Neural cell (in vitro differentiated cells): ENCODE results near the gene INPP4B. TPM values are rescaled to one million over a fixed set of nuclear protein-coding genes. Genes with fewer than 3 reads are reported as not detected.

Source experiments
- H2AFZ ChIP-seq: fragments of 200-600, 300-800 bp; sonication (generic), shearing (Covaris generic); 2 replicates; pipeline ENCODE4 v1.6.0; 2014; ENCODE audit warnings: low read depth, mild to moderate bottlenecking, antibody characterized with exemption, low read length, moderate library complexity
- H3F3A ChIP-seq: fragments of 200-600 bp; shearing (Covaris generic); 2 replicates; pipeline ENCODE4 v1.6.1; 2016; ENCODE audit warnings: mild to moderate bottlenecking, moderate library complexity, mixed read lengths, antibody characterized with exemption, low read length; ENCODE audit not compliant: insufficient read depth, poor library complexity, severe bottlenecking
- H3K27ac ChIP-seq: fragments of 200-600, 300-800 bp; sonication (generic), shearing (Covaris generic); 2 replicates; pipeline ENCODE4 v1.5.1; 2014; ENCODE audit warnings: mild to moderate bottlenecking, low read length, moderate library complexity
- H3K27me3 ChIP-seq: fragments of 300-800, 200-600 bp; sonication (generic), shearing (Covaris generic); 2 replicates; pipeline ENCODE4 v1.6.0; 2014; ENCODE audit warnings: mild to moderate bottlenecking, low read depth, low read length, moderate library complexity; ENCODE audit not compliant: insufficient read depth
- H3K36me3 ChIP-seq: fragments of 300-800, 200-600 bp; sonication (generic), shearing (Covaris generic); 2 replicates; pipeline ENCODE4 v1.5.1; 2014; ENCODE audit warnings: mild to moderate bottlenecking, antibody characterized with exemption, low read length, moderate library complexity; ENCODE audit not compliant: insufficient read depth
- H3K4me2 ChIP-seq: fragments of 300-800, 200-600 bp; sonication (generic), shearing (Covaris generic); 2 replicates; pipeline ENCODE4 v1.6.0; 2014; ENCODE audit warnings: mild to moderate bottlenecking, low read length
- H3K4me3 ChIP-seq: fragments of 300-800, 200-600 bp; sonication (generic), shearing (Covaris generic); 2 replicates; pipeline ENCODE4 v1.5.1; 2014; ENCODE audit warnings: mild to moderate bottlenecking, low read length, moderate library complexity
- H3K79me2 ChIP-seq: fragments of 200-600 bp; shearing (Covaris generic); replicated peaks from 2 replicates; pipeline ENCODE4 v1.6.0; 2014; ENCODE audit warnings: mild to moderate bottlenecking, low read length, moderate library complexity; ENCODE audit not compliant: insufficient read depth
- H3K9ac ChIP-seq: fragments of 300-800, 200-600 bp; sonication (generic), shearing (Covaris generic); 2 replicates; pipeline ENCODE4 v1.6.1; 2016; ENCODE audit warnings: mild to moderate bottlenecking, low read length, mixed read lengths
- H3K9me2 ChIP-seq: fragments of 200-600 bp; shearing (Covaris generic); 2 replicates; pipeline ENCODE4 v1.6.1; 2016; ENCODE audit warnings: mild to moderate bottlenecking, low read length, mixed read lengths; ENCODE audit not compliant: insufficient read depth
- H3K9me3 ChIP-seq: fragments of 200-600, 300-800 bp; sonication (generic), shearing (Covaris generic); 2 replicates; pipeline ENCODE4 v1.6.1; 2016; ENCODE audit warnings: mild to moderate bottlenecking, mixed run types, low read length, moderate library complexity, mixed read lengths
- H4K20me1 ChIP-seq: fragments of 200-600 bp; shearing (Covaris generic); 2 replicates; pipeline ENCODE4 v1.6.1; 2016; ENCODE audit warnings: mild to moderate bottlenecking, mixed run types; ENCODE audit not compliant: insufficient read depth
- CTCF ChIP-seq: fragments of 450-650 bp; IDR thresholded peaks from 2 replicates; pipeline ENCODE4 v1.5.1; 2014; ENCODE audit warnings: antibody characterized with exemption, mild to moderate bottlenecking, moderate library complexity; ENCODE audit not compliant: poor library complexity, severe bottlenecking
- EP300 ChIP-seq: fragments of 450-650 bp; conservative IDR thresholded peaks from 2 replicates; pipeline ENCODE4 v1.6.1; 2014; ENCODE audit warnings: antibody characterized with exemption, mild to moderate bottlenecking, moderate library complexity; ENCODE audit not compliant: poor library complexity, severe bottlenecking
- EZH2 ChIP-seq: fragments of 200-600, 300-800 bp; shearing (Covaris generic), sonication (generic); IDR thresholded peaks from 2 replicates; pipeline ENCODE4 v1.6.1; 2014; ENCODE audit warnings: antibody characterized with exemption, low read length, borderline replicate concordance, mild to moderate bottlenecking; ENCODE audit not compliant: insufficient read depth, poor library complexity, severe bottlenecking
- MXI1 ChIP-seq: fragments of 450-650 bp; conservative IDR thresholded peaks from 2 replicates; pipeline ENCODE4 v1.6.1; 2014; ENCODE audit warnings: antibody characterized with exemption, mild to moderate bottlenecking; ENCODE audit not compliant: poor library complexity, severe bottlenecking
- POLR2AphosphoS5 ChIP-seq: IDR thresholded peaks from 2 replicates; pipeline ENCODE4 v1.6.1; 2012
- RAD21 ChIP-seq: fragments of 450-650 bp; conservative IDR thresholded peaks from 2 replicates; pipeline ENCODE4 v1.6.1; 2014; ENCODE audit warnings: antibody characterized with exemption, mild to moderate bottlenecking, moderate library complexity
- REST ChIP-seq: IDR thresholded peaks from 2 replicates; pipeline ENCODE4 v1.6.1; 2012; ENCODE audit warnings: borderline replicate concordance
- SMC3 ChIP-seq: fragments of 450-650 bp; conservative IDR thresholded peaks from 2 replicates; pipeline ENCODE4 v1.6.1; 2014; ENCODE audit warnings: antibody characterized with exemption, mild to moderate bottlenecking, moderate library complexity; ENCODE audit not compliant: poor library complexity
- TAF1 ChIP-seq: IDR thresholded peaks from 2 replicates; pipeline ENCODE4 v1.6.1; 2012; ENCODE audit warnings: low read depth
- polyA plus RNA-seq: library from polyadenylated mRNA; depleted of rRNA; stranded (reverse); fragments of >200 nt; gene quantifications from 2 replicates; pipeline ENCODE4 v1.2.3, GENCODE V29; 2014

INPP4B gene
- polyA plus RNA-seq, 1 donor from 2014 or later: 0.30 TPM

GRCh38 chr4:142142366-142143054, 703.6 kb downstream of the INPP4B start:
- Histone ChIP-seq H3F3A (no peaks in the 10 kb centered on the region), H3K9me3 (no peaks in the 10 kb centered on the region), H3K9me2 (no peaks in the 10 kb centered on the region), H2AFZ (no peak overlapping the region), H4K20me1 (no peaks in the 10 kb centered on the region), H3K79me2 (no peaks in the 10 kb centered on the region), H3K36me3 (no peaks in the 10 kb centered on the region), H3K27ac (no peak overlapping the region), H3K4me2 (no peak overlapping the region), H3K4me3 (no peak overlapping the region), H3K9ac (no peak overlapping the region), H3K27me3 (no peaks in the 10 kb centered on the region)
- TF ChIP-seq CTCF: no peak
- no peak for TF ChIP-seq RAD21
- TF ChIP-seq TAF1: no peak
- TF ChIP-seq EP300: no peak
- no peak for TF ChIP-seq REST
- no peak for TF ChIP-seq SMC3
- TF ChIP-seq MXI1: no peak
- no peak for TF ChIP-seq EZH2
- no peak for TF ChIP-seq POLR2AphosphoS5

GRCh38 chr4:142141224-142141623, 704.9 kb downstream of the INPP4B start:
- no peak overlapping the region for H3K9ac ChIP-seq
- H2AFZ ChIP-seq: no peak overlapping the region
- H3K27ac ChIP-seq: no peak overlapping the region
- no peaks in the 10 kb centered on the region for H3K9me2 ChIP-seq
- no peak overlapping the region for H3K4me3 ChIP-seq
- TF ChIP-seq EP300 (no peak), SMC3 (no peak), RAD21 (no peak), POLR2AphosphoS5 (no peak)
- H3K9me3 ChIP-seq: no peaks in the 10 kb centered on the region
- H4K20me1 ChIP-seq: no peaks in the 10 kb centered on the region
- H3K27me3 ChIP-seq: no peaks in the 10 kb centered on the region
- H3K36me3 ChIP-seq: no peaks in the 10 kb centered on the region
- no peaks in the 10 kb centered on the region for H3F3A ChIP-seq
- H3K4me2 ChIP-seq: no peak overlapping the region
- H3K79me2 ChIP-seq: no peaks in the 10 kb centered on the region
